Jurkat, Clone E6-1 (cell line): ENCODE data around the gene ACACA.

Experiments used
- DNase-seq: peaks from one replicate; pipeline ENCODE4 v3.0.0-alpha.2; 2011; ENCODE audit warnings: low read depth, low spot score
- H3K4me3 ChIP-seq: 2 replicates; pipeline ENCODE4 v1.5.1; 2011; ENCODE audit warnings: mild to moderate bottlenecking, low read length, control low read depth, moderate library complexity

Gene ACACA

DNA sequence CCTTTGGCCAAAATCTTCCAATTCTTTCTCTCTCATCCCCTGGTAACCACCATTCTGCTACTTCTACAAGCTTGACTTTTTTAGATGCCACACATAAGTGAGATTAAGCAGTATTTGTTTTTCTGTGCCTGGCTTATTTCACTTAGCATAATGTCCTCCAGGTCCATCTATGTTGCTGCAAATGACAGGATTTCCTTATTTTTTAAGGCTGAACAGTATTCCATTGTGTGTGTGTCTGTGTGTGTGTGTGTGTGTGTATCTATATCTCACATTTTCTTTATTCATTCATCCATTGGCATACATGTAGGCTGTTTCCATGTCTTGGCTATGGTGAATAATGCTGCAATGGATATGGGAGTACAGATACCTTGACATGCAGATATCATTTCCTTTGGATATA, 6.1 kb downstream of the ACACA start:
- DNase-seq = no peak
- H3K4me3 ChIP-seq = no peak overlapping the region

DNA sequence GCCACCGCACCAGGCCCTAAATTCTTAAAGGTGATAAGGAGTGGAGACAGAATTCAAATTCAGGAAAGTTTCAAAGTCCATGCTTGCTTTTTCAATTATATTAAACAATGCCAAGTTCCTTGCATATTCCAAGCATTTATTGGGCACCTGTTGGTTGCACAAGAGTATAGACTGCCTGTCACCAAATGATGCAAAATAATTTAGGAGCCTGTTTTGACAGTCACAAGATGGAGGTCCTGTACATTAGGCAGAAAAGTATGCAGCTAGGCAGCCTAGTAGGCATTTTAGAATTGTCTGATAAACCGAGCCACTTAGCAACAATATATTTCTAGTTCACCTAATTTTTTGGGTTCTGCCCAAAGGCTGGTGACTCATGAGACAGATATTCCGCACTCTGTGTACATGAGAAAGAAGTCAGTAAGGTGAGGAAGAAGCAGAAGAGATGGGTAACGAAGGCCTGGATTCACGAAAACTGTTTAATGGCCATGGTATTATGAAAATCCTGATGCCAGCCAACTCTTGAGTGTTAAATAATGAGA, 7.3 kb downstream of the ACACA start:
- H3K4me3 ChIP-seq = no peak overlapping the region
- DNase-seq = no peak

DNA sequence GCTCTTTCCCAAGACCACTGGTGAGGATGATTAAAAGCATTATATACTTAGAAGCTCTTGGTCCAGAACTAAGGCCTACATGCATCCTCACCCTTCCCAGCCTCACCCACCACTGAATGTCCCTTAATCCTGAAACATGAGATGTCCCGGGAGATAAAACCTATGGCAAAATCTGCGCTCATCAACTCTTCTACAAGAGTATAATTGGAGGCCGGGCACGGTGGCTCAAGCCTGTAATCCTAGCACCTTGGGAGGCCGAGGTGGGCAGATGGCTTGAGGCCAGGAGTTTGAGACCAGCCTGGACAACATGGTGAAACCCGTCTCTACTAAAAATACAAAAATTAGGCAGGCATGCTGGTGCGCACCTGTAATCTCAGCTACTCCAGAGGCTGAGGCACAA, 13.3 kb downstream of the ACACA start:
- DNase-seq = no peak
- H3K4me3 ChIP-seq = no peak overlapping the region

- no peak for DNase-seq
- H3K4me3 ChIP-seq = no peak overlapping the region
Measured at GRCh38 chr17:37392024-37392590, 14.5 kb downstream of the ACACA start.

- no peak for DNase-seq
- no peak overlapping the region for H3K4me3 ChIP-seq
Measured at GRCh38 chr17:37391146-37391545, 15.5 kb downstream of the ACACA start.

DNA sequence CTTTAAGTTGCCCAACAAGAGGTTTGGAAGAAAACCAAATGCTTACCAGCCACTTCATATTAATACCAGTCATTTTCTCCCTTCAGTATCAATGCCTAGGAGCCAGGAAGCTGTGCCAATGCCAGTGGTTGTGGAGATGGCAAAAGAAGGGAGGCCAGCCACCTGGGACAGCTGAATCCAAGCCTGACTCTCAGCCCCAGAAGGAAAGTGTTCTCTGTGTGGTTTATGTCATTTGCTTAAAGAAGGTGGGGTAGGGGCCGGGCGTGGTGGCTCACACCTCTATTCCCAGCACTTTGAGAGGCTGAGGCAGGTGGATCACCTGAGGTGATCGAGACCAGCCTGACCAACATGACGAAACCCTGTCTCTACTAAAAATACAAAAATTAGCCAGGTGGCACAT, 17.5 kb downstream of the ACACA start:
- DNase-seq = no peak
- H3K4me3 ChIP-seq = no peak overlapping the region

DNA sequence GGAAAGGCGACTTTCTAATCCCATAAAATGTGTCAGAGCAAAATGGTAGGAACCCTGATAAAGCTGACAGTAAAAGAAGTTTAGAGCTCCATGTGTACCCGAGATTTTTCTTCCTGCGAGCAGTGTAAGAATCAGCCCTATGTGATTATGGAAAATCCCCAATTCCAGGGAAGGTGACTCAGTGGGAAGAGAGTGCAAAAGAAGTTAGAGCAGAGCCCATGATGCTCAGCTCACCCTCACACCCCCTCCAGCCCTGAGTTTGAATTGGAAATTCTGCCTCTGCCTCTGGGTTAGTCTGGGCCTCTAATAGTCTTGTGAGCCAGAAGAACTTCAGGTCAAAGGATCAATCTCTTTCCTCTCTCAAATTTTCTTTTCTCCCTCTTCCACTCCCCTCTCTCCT, 18.4 kb downstream of the ACACA start:
- DNase-seq = no peak
- no peak overlapping the region for H3K4me3 ChIP-seq

- H3K4me3 ChIP-seq = no peak overlapping the region
- DNase-seq = no peak
Measured at GRCh38 chr17:37386462-37386861, 20.2 kb downstream of the ACACA start.

- no peak for DNase-seq
- no peak overlapping the region for H3K4me3 ChIP-seq
Measured at GRCh38 chr17:37385474-37385990, 21.1 kb downstream of the ACACA start.

DNA sequence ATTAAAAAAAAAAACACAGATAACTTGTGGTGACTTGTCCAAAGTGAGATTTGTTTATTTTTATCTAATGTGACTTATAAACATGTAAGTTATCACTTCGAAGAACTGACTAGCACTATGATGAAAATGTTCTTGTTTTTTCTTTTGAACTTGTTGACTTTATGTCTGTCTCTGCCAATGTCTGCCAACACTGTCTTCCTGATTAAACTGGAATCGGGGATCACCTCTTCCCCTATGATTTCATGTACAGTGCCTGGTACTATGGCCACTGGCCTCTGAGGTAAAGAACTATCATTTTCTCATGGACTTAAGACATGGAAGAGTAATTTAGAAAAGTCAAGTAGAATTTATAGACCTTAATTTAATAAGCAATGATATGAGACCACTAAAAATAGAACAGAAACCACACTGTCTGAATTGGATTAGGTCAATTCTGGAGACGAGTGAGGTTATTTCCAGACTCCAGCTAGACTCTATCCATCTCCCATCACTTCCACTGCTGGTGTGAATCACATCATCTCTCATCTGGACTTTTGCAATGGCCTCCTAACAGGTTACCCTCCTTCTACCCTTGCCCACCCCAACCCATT, 22.0 kb downstream of the ACACA start:
- DNase-seq = no peak
- H3K4me3 ChIP-seq = no peak overlapping the region

DNA sequence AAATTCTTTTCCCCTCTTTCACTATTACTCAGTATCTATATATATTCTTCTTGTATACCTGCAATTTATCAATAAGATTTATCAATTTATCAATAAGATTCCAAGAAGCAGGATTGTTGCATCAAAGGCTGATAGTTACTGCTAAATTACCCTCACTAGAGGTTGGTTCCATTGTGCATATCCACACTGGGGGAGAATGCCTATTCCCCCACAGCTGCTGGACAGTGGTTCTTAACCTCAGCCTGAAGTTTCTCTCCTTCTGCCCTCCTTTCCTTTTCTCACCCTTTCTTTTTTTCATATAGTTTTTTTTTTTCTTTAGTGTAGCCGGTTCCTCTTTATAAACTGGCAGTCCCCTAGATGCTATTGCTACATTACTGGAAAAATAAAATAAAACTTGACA, 24.6 kb downstream of the ACACA start:
- DNase-seq = no peak
- H3K4me3 ChIP-seq = no peak overlapping the region

GRCh38 chr17:37375706-37376105, 30.9 kb downstream of the ACACA start, which contains the start of gene C17orf78:
TSS of gene C17orf78 (plus strand) at chr17:37375985. CDS start at chr17:37376093, 108 bp downstream.
- no peak for DNase-seq
- H3K4me3 ChIP-seq = no peak within 1 kb of the TSS

DNA sequence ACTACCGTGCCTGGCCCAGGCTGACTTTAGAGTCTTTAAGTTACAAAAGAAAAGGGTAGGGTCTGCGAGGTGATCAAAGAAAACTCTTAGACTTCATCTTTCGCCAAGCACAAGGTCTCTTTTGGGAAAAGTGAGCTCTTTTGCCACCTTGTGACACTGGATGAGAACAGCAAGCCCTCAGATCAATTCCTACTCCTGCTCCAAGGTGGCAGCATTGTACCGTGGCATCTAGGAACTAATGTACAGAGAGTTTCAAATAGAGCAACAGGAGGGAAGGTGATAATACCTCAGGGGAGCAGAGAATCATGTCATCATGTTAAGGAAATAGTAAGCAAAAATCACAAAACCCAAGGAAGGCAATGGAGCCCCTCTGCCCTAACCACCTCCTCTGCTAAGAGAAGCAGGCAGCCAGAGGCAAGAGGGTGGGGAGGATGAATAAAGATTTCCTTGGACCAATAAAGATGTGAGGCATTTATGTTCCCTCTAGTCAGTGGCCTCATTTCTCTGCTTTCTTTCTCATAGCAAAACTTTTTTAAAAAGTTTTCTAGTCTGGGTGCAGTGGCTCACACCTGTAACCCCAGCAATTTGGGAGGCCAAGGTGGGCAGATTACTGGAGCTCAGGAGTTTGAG, 33.0 kb downstream of the ACACA start:
- DNase-seq = peak; percentile 82
- H3K4me3 ChIP-seq = no peak overlapping the region

GRCh38 chr17:37368577-37368976, 38.1 kb downstream of the ACACA start:
- no peak overlapping the region for H3K4me3 ChIP-seq
- DNase-seq = no peak

GRCh38 chr17:37365589-37365988, 41.0 kb downstream of the ACACA start:
- no peak overlapping the region for H3K4me3 ChIP-seq
- no peak for DNase-seq

DNA sequence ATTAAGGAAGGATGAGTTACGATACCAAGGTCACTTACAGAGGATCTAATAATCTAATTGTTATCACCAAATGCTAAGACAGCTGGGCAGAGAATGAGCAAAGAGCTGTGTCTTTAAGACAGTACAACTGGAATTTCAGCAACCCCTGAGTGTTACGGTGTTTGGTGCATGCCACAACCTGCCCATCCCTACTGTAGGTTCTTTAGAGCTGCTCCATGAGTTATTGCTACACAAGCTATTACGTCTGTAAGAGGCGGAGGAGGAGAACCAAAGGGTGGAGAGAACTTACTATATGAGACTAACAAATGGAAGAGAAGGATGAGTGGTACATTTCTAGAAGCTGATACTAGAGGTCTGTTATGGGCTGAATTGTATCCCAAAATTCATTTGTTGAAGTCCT, 45.1 kb downstream of the ACACA start:
- no peak for DNase-seq

GRCh38 chr17:37360632-37361031, 46.0 kb downstream of the ACACA start:
- no peak for DNase-seq
- no peak overlapping the region for H3K4me3 ChIP-seq

More for the DNA sequence above, 45.1 kb downstream of the ACACA start:
- H3K4me3 ChIP-seq = no peak overlapping the region

DNA sequence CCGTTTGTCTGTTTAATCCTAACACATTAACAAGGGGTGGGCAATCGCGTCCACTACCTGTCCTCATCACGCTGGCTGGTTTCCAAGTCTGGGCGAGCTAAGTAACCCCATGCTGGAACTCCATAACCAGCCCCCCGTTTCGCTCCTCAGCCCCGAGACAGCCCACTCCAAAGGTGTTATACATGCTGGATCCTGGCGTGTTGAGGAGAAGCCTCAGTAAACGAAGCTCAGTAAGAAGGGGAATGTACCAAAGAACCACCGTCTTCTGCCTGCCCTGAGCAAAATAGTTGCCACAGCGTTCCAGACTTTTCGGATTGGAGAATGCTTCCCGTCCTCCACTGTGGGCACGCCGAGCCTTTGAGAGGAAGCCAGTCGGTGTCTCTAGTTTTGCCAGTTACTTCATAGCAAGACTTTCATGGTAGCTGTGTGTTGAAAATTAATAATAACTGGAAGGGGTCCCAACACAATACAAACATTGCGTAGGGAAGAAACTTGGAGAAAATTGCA, 46.9 kb downstream of the ACACA start:
- H3K4me3 ChIP-seq = peak overlapping the region; percentile 96
- DNase-seq = no peak

- peak; percentile 85 for DNase-seq
Measured at GRCh38 chr17:37358830-37359681, 47.6 kb downstream of the ACACA start.

More at GRCh38 chr17:37358830-37359681, 47.6 kb downstream of the ACACA start:
- H3K4me3 ChIP-seq = peak overlapping the region; percentile 96
